ENCODE data around the gene REV3L.
A peak's percentile ranks its signal among the peaks of the same experiment; 100 is the strongest.
"Not testable (repeated sequence)": the region's sequence is repeated elsewhere in the genome, so short reads cannot be mapped to it uniquely, and the experiment has no call there.

REV3L gene

DNA sequence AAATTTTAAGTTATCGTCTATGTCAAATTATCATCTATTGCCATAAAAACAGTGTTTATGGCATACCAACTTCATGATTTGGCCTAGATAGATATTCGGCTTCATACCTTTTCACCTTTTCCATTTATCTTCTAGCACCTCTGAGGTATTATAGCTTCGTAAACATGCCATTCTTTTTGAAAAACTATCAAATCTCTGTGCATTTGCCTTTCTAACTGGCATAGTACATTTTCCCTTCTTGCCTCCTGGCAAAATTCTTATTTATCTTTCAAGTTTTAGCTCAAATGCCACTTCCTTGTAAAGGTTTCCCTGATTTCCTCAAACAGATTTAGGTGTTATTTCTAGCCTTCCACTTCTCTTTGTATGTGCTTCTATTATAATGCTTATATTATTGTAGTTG, 7.0 kb upstream of the REV3L start:
- DNase-seq: no peak

DNA sequence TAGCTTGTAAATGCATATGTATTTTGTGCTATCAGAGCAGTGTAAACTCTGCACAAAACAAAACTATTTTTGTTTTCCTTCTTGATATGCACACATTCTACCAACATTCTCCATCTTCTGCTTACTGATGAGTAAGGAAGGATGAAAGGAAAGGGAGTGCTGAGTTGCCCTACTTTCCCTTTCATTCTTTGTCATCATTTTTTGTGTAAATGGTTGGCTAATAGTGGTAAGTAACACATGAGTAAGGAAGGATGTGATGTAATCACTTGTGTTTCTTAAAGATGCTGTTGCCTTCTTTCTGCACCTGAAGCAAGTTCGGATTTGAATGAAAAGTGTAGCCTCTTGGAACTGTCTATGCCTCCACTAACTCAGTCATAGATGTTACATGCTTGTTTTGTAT, 4.6 kb upstream of the REV3L start:
- no peak for DNase-seq

DNA sequence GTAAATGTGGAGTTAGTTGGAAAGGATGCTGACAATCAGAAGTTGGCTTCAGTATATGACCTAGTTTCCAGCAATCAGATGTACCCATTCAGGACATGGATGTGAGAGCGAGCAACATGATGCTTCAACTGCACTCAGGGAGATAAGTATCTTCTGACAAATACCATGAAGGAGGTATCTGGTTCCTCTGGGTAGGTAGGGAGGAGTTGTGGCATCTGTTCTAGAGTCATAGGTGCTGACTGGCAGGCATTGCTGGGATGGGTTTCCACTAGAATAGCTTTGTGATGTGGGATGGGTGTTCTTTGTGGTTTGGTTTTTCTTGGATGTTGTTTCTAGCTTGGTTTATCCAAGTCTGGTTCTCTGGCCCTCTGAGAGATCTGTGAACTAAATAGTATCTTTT, 3.9 kb upstream of the REV3L start:
- no peak for DNase-seq

DNA sequence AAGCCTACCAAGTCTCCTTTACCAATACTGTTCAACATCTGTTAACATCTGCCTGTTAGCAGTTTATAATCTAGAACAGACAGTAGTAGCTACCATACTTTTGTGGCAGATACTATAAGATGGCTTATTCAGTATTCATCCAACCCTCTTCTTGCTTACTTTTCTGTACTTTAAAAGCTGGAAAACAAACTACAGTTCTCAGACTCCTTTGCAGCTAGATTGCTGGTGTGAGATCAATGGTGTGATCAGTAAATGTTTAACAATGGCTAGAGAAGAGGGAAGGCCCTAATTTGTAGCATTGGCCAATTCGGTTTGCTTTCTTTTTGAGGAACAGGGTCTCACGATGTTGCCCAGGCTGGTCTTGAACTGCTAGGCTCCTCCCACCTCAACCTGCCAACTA, 3.5 kb upstream of the REV3L start:
- no peak for DNase-seq

DNA sequence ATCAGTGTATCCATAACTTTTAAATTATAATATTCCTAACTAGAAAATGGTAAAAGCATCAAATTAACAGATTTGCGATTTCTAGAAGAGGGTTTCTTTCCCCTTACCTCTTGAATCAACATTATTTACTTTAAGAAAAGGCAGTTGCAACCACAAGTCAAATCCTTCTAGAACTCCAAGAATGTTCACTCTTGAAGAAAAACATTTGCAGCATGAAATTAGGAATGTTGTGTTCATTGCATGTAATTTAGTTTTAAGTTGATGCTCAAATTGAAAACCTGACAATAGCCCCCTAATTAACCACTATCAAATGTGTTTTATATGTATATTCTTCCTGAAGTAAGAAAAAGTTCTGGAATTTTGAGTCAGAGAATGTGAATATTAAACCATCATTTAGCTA, 2.3 kb upstream of the REV3L start:
- no peak for DNase-seq

DNA sequence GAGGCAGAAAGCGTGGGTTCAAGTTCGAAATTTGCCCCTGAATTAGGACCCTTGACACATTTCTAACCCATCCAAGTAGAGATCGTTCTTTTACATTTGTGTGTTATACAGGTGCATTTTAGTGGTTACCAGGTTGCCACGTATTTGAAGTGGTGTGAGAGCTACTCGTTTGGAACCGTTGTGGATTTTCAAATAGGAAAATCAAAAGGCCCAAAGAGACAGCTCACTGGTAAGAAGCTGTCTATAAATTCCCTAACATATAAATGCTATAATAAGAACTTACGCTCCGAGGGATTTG, 1.6 kb upstream of the REV3L start:
- DNase-seq: no peak

GRCh38 chr6:111483736-111484632, 966 bp upstream of the REV3L start:
- peak; percentile 85 for DNase-seq

GRCh38 chr6:111482188-111482958, 645 bp downstream of the REV3L start:
- DNase-seq: peak; percentile 22

DNA sequence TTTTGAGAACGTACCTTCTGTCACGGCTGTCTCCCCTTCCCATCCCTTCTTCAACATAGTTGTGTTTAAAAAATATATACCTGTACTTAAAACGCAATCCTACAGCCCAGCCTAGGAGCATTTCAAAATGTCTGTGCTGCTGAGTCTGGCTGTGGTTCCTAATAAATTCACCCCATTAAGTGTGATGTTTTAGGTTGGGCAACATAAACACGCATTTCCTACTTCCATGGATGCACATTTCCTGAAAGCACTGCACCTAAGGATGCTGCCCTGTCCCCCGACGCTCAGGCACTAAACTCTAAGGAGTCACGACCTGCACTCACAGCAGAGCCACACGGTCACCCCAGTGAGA, 1.2 kb downstream of the REV3L start:
- DNase-seq: no peak

GRCh38 chr6:111480988-111481822, 1.8 kb downstream of the REV3L start:
- DNase-seq: no peak

DNA sequence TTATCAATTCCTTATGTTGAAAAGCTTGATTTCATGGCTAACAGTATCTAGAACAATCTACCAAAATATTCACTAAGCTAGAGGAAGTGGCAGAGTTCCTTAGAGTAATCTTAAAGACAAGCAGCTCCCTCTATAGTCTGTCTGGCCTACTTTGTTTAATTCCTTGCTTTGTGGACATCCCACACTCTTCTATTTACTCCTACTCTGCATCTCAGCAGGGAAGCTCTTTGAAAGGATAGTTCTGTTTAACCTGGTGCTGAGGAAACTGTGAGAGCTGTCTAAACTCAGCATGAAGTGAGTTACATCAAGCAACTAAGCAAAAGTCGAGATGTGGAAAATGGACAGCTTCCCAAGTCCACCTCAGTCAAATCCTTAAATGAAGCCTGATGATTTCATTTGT, 4.3 kb downstream of the REV3L start:
- no peak for DNase-seq

DNA sequence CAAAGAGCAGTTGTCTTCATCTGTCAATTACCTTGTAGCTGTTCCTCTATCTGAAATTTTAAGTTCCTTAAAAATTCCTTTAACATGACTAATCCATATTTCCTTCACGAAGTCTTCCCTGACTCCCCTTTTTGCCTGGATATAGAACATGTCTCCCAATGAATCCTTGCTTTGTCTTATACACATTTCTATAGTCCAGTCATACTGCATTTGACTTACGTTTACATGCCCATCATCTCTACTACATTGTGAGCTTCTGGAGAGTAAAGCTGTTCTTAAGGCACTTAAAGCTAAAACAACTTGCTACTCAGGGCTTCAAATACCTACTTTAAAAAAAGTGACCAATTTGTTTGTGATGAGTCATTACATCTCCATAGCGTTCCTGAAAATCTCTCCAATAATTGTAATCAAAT, 4.9 kb downstream of the REV3L start:
- DNase-seq: no peak

GRCh38 chr6:111477481-111477938, 5.5 kb downstream of the REV3L start:
- no peak for DNase-seq

DNA sequence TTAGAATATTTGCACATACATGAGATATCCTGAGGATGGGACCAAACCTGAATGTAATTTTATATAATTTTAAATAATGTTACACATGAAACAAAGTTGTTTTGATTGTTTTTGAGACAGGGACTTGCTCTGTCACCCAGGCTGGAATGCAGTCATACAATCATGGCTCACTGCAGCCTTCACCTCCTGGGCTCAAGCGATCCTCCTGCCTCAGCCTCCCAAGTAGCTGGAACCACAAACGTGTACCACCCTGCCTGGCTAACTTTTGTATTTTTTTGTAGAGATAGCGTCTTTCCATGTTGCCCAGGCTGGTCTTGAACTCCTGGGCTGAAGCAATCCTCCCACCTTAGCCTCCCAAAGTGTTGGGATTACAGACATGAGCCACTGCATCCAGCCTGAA, 7.0 kb downstream of the REV3L start:
- DNase-seq: not testable (repeated sequence)

DNA sequence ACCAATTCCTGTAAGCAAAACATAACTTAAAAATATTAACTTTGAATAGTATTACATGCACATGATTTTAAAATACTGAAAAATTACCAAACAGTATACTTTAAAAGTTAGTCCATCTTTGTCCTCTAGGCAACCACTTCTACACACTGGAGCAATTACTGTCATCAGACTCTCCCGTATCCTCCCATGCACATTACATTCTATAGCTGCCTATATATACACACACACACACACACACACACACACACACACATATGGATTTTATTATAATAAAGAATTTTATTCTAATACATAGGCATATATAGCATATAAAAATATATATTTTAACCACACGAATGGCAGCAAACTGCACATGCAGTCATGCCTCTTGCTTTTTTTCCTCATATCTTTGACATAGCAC, 8.2 kb downstream of the REV3L start:
- no peak for DNase-seq

GRCh38 chr6:111474106-111474505, 8.9 kb downstream of the REV3L start:
- DNase-seq: no peak

DNA sequence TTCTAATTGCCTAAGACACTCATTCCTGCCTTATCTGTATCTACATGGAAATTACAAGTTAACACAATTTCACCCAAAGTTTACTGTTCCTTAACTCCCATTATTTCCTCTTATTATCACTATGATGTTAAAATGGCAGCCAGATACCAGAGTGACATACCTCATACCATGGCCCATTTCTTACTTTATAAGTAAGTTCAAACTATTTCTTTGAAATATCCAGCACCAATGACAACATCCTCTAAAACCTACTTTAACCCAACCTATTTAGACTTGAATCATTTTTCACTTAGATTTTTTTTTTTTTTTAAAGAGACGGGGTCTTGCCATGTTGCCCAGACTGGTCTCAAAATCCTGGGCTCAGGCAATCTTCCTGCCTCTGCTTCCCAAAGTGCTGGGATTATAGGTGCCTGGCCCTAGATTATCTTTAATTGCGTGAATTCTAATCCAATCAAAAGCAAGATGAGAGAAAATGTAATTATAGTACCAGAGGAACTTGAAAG, 10.0 kb downstream of the REV3L start:
- no peak for DNase-seq

- DNase-seq: no peak
Observed at GRCh38 chr6:111471958-111472357, 11.1 kb downstream of the REV3L start.

DNA sequence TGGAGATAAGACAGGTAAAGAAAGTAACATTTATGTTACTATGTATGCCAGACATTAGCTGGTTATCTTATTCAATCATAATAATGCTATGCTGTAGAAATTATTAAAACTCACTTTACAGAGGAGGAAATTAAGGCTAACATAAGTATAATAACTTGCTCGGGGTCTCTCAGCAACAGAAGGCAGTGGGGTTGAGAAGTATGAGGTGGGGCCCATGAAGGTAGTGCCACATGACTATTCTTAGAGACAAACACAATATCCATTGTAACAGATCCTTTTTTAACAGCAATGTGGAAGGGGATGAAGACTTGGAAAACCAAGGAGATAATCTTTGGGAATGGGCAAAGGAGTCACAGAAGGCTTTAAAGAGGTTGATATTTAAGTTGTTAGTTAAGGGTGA, 11.5 kb downstream of the REV3L start:
- DNase-seq: no peak

DNA sequence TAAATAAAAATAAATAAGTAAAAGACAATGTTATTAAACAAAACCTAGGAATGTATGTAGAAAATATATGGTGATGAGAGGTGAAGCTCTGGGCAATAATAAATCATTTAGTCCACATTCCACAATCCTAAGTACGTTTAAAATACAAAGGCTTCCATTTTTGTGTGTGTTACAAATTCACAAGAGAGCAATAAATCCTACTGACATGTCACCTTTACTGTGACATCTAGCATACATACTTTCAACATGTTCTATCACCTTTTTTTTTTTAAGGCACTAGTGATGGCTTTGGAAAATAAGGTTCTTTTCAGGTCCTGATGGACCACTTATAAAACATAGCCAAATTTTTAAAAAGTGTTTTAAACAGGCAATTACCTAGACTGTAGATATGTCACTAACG, 12.0 kb downstream of the REV3L start:
- DNase-seq: no peak

DNA sequence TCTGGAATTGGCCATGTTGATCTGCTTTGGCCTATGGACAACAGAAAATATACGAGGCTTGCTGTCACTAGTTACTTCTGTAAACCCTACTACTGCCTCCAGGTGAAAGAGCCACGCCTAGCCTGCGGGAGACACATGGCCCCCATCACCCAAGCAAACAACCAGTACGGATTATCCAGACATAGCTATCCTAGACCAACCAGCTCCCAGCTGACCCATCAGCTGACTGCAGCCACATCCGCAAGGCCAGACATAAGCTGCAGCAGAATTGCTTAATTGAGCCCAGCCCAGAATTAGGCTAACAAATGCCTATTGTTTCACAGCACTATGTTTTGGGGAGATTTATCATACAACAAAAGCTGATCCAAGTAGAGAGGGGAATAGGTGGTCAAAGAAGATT, 13.5 kb downstream of the REV3L start:
- no peak for DNase-seq

GRCh38 chr6:111468329-111469012, 14.5 kb downstream of the REV3L start:
- DNase-seq: peak; percentile 28

- no peak for DNase-seq
Observed at GRCh38 chr6:111464184-111464583, 18.8 kb downstream of the REV3L start.

Data from stimulated activated CD4-positive, alpha-beta T cell treated with anti-CD3 and anti-CD28 coated beads, Interleukin-1b, Interleukin-23, amount 100 ng/mL, for 48 hours (primary cell).